H1 (cell line): ENCODE results near the gene BANF1. TPM values are rescaled to one million over a fixed set of nuclear protein-coding genes. Genes with fewer than 3 reads are reported as not detected.

Experiments used
- CTCF ChIA-PET: fragments of 300-600 bp; sonication (Branson Sonifier 250); formaldehyde crosslinking; loops from one replicate; lab custom pipeline; 2021; ENCODE audit not compliant: partially characterized antibody; lab: Charles Lee
- POLR2A ChIA-PET: fragments of 300-600 bp; sonication (Branson Sonifier 250); formaldehyde crosslinking; loops from one replicate; lab custom pipeline; 2021; ENCODE audit warnings: inconsistent platforms; ENCODE audit not compliant: partially characterized antibody; lab: Charles Lee
- DNase-seq, 2 experiments: peaks; one replicate each; pipeline versions ENCODE4 v3.0.0 to v3.0.0-alpha.2; 2010 to 2022; ENCODE audit warnings: low spot score in 2 of 2, low read depth in 1 of 2, mixed read lengths in 1 of 2
- FAIRE-seq: peaks from 2 replicates; lab custom pipeline; 2011; peaks lifted over from hg19 to GRCh38; lab: Jason Lieb, UNC
- H2AFZ ChIP-seq: 2 replicates; pipeline ENCODE4 v1.8.1; 2012; ENCODE audit warnings: low read length, inconsistent platforms
- H2AK5ac ChIP-seq: 2 replicates; pipeline ENCODE4 v1.6.1; 2013; ENCODE audit warnings: low read depth, low read length
- H2BK120ac ChIP-seq: replicated peaks from 2 replicates; pipeline ENCODE3; 2013; ENCODE audit warnings: low read depth, low read length, inconsistent platforms
- H2BK12ac ChIP-seq: 2 replicates; pipeline ENCODE4 v1.6.1; 2013; ENCODE audit warnings: low read depth, low read length
- H2BK15ac ChIP-seq: 2 replicates; pipeline ENCODE4 v1.6.1; 2013; ENCODE audit warnings: low read length
- H2BK20ac ChIP-seq: 2 replicates; pipeline ENCODE4 v1.6.1; 2013; ENCODE audit warnings: low read length
- H2BK5ac ChIP-seq: 2 replicates; pipeline ENCODE4 v1.6.1; 2013; ENCODE audit warnings: low read depth, low read length
- H3K14ac ChIP-seq: 2 replicates; pipeline ENCODE4 v1.6.1; 2013; ENCODE audit warnings: inconsistent platforms; ENCODE audit not compliant: insufficient read length
- H3K18ac ChIP-seq: 2 replicates; pipeline ENCODE4 v1.6.1; 2013; ENCODE audit warnings: low read length; ENCODE audit errors: extremely low read depth
- H3K23ac ChIP-seq: 2 replicates; pipeline ENCODE4 v1.6.1; 2013; ENCODE audit warnings: inconsistent platforms; ENCODE audit not compliant: insufficient read length
- H3K23me2 ChIP-seq: 2 replicates; pipeline ENCODE4 v1.6.1; 2013; ENCODE audit warnings: low read depth, low read length
- H3K27ac ChIP-seq: 2 replicates; pipeline ENCODE4 v1.6.1; 2011; ENCODE audit warnings: low read depth, low read length, inconsistent platforms
- H3K27me3 ChIP-seq, 4 experiments: replicated peaks in 1 of 4; 1 replicate in 1 of 4; 2 replicates in 3 of 4; pipeline versions ENCODE4 v1.6.1 to v1.8.1; 2011 to 2013; ENCODE audit warnings: low read length in 3 of 4, mild to moderate bottlenecking in 3 of 4, inconsistent platforms in 2 of 4, mixed read lengths in 2 of 4, moderate library complexity in 1 of 4; ENCODE audit not compliant: control insufficient read depth in 3 of 4, insufficient read depth in 3 of 4; ENCODE audit errors: extremely low read depth in 1 of 4
- H3K36me3 ChIP-seq, 4 experiments: 2 replicates each; pipeline versions ENCODE4 v1.6.1 to v1.8.1; 2011 to 2013; ENCODE audit warnings: mild to moderate bottlenecking in 4 of 4, low read length in 3 of 4, moderate library complexity in 2 of 4, control low read depth in 1 of 4, inconsistent platforms in 1 of 4; ENCODE audit not compliant: insufficient read depth in 4 of 4, control insufficient read depth in 2 of 4
- H3K4ac ChIP-seq: replicated peaks from 2 replicates; pipeline ENCODE3; 2013; ENCODE audit warnings: low read length, low read depth, mixed read lengths, inconsistent platforms; ENCODE audit not compliant: insufficient read length
- H3K4me1 ChIP-seq, 4 experiments: replicated peaks in 1 of 4; 1 replicate in 1 of 4; 2 replicates in 3 of 4; pipeline versions ENCODE4 v1.6.1 to v1.8.1; 2011 to 2013; ENCODE audit warnings: low read length in 3 of 4, inconsistent platforms in 2 of 4, mixed read lengths in 1 of 4; ENCODE audit not compliant: insufficient read depth in 4 of 4, control insufficient read depth in 3 of 4
- H3K4me2 ChIP-seq, 2 experiments: 2 replicates each; pipeline versions ENCODE4 v1.6.1 to v1.8.1; 2011 to 2013; ENCODE audit warnings: low read depth in 2 of 2, low read length in 2 of 2, control low read depth in 1 of 2, inconsistent platforms in 1 of 2, mild to moderate bottlenecking in 1 of 2; ENCODE audit not compliant: insufficient read depth in 1 of 2
- H3K4me3 ChIP-seq, 4 experiments: fragments of 200-600, 300-600 bp in 1 of 4; sonication (generic), shearing (Covaris generic), sonication (Bioruptor Twin) in 1 of 4; 2 replicates each; pipeline versions ENCODE4 v1.5.1 to v1.8.1; 2011 to 2016; ENCODE audit warnings: low read length in 4 of 4, low read depth in 3 of 4, control low read depth in 2 of 4, inconsistent platforms in 2 of 4, mild to moderate bottlenecking in 2 of 4, mixed read lengths in 1 of 4, moderate library complexity in 1 of 4; ENCODE audit not compliant: insufficient read depth in 2 of 4; ENCODE audit errors: extremely low read depth in 1 of 4
- H3K56ac ChIP-seq: replicated peaks from 2 replicates; pipeline ENCODE3; 2013; ENCODE audit warnings: low read depth, mild to moderate bottlenecking, mixed read lengths, low read length, inconsistent platforms; ENCODE audit not compliant: insufficient read length
- H3K79me1 ChIP-seq: 2 replicates; pipeline ENCODE4 v1.6.1; 2013; ENCODE audit warnings: low read depth, low read length, control low read depth
- H3K79me2 ChIP-seq, 2 experiments: 2 replicates each; pipeline versions ENCODE4 v1.6.1 to v1.8.1; 2012 to 2013; ENCODE audit warnings: low read length in 2 of 2, mild to moderate bottlenecking in 2 of 2, inconsistent platforms in 1 of 2; ENCODE audit not compliant: insufficient read depth in 2 of 2, control insufficient read depth in 1 of 2
- H3K9ac ChIP-seq, 4 experiments: replicated peaks in 1 of 4; 1 replicate in 1 of 4; 2 replicates in 3 of 4; pipeline versions ENCODE4 v1.6.1 to v1.8.1; 2011 to 2013; ENCODE audit warnings: low read depth in 3 of 4, low read length in 3 of 4, control low read depth in 2 of 4, mild to moderate bottlenecking in 2 of 4, moderate library complexity in 2 of 4, inconsistent platforms in 1 of 4; ENCODE audit errors: extremely low read depth in 1 of 4
- H3K9me3 ChIP-seq, 2 experiments: 2 replicates each; pipeline versions ENCODE4 v1.6.1 to v1.8.1; 2012 to 2013; ENCODE audit warnings: mild to moderate bottlenecking in 2 of 2, moderate library complexity in 2 of 2, control low read depth in 1 of 2, inconsistent platforms in 1 of 2, low read depth in 1 of 2, low read length in 1 of 2, mixed read lengths in 1 of 2; ENCODE audit not compliant: insufficient read depth in 2 of 2
- H4K20me1 ChIP-seq, 2 experiments: replicated peaks in 1 of 2; 2 replicates each; pipeline versions ENCODE3 to v1.8.1; 2011 to 2013; ENCODE audit warnings: inconsistent platforms in 2 of 2, low read length in 2 of 2, mild to moderate bottlenecking in 1 of 2; ENCODE audit not compliant: insufficient read depth in 2 of 2, control insufficient read depth in 1 of 2
- H4K5ac ChIP-seq: 2 replicates; pipeline ENCODE4 v1.6.1; 2013; ENCODE audit warnings: low read length, low read depth, mixed read lengths, inconsistent platforms; ENCODE audit not compliant: insufficient read length
- H4K8ac ChIP-seq: 2 replicates; pipeline ENCODE4 v1.8.0; 2013; ENCODE audit warnings: mild to moderate bottlenecking, moderate library complexity, low read length, inconsistent platforms; ENCODE audit not compliant: insufficient read depth; ENCODE audit errors: extremely low read depth
- H4K91ac ChIP-seq: replicated peaks from 2 replicates; pipeline ENCODE3; 2013; ENCODE audit warnings: low read length, mixed read lengths, inconsistent platforms; ENCODE audit not compliant: insufficient read length
- CTCF ChIP-seq, 3 experiments: IDR thresholded peaks; 1 replicate in 2 of 3; 2 replicates in 1 of 3; pipeline versions ENCODE4 v1.5.1 to v1.6.1; 2011; ENCODE audit warnings: low read length in 3 of 3, mild to moderate bottlenecking in 3 of 3, inconsistent platforms in 2 of 3, low read depth in 1 of 3, moderate library complexity in 1 of 3; ENCODE audit not compliant: insufficient read depth in 1 of 3; ENCODE audit errors: control extremely low read depth in 1 of 3
- JUN ChIP-seq: IDR thresholded peaks from 2 replicates; pipeline ENCODE4 v1.6.1; 2011; ENCODE audit warnings: low read depth, mild to moderate bottlenecking, improper control_type of control experiment, low read length
- POLR2A ChIP-seq, 2 experiments: IDR thresholded peaks; 1 replicate in 1 of 2; 2 replicates in 1 of 2; pipeline ENCODE4 v1.6.1; 2011; ENCODE audit warnings: low read depth in 2 of 2, low read length in 2 of 2, mild to moderate bottlenecking in 2 of 2; ENCODE audit errors: control extremely low read depth in 1 of 2
- RBBP5 ChIP-seq: IDR thresholded peaks from 2 replicates; pipeline ENCODE4 v1.7.1; 2012; ENCODE audit warnings: low read depth, mild to moderate bottlenecking, inconsistent platforms, low read length, moderate library complexity, borderline replicate concordance
- TEAD4 ChIP-seq: IDR thresholded peaks from 2 replicates; pipeline ENCODE4 v1.6.1; 2012; ENCODE audit warnings: low read depth, low read length, inconsistent platforms, mixed read lengths
- YY1 ChIP-seq: IDR thresholded peaks from 2 replicates; pipeline ENCODE4 v1.6.1; 2011; ENCODE audit warnings: low read depth, mild to moderate bottlenecking, low read length
- WGBS, 2 experiments: shearing (Covaris generic) in 1 of 2; methylation state at CpG; one replicate each; pipeline versions ENCODE4 v1.1.6 to v1.1.7; 2013 to 2015; ENCODE audit warnings: low lambda C conversion rate in 2 of 2, mixed read lengths in 2 of 2, inconsistent platforms in 1 of 2, low coverage in 1 of 2, missing lambda C conversion rate in 1 of 2; ENCODE audit not compliant: insufficient replicate concordance in 2 of 2, insufficient coverage in 1 of 2, insufficient read length in 1 of 2; ENCODE audit errors: extremely low coverage in 1 of 2, missing lambda C conversion rate in 1 of 2; 5-methylcytosine and 5-hydroxymethylcytosine counted together
- polyA plus RNA-seq, 7 experiments: library from polyadenylated mRNA; depleted of rRNA in 3 of 7; stranded (reverse) in 5 of 7; unstranded in 2 of 7; fragments of >200 nt in 5 of 7; fragments of 200-250 nt in 2 of 7; gene quantifications; 1 replicate in 5 of 7; 2 replicates in 1 of 7; 4 replicates in 1 of 7; pipeline versions ENCODE4 v1.2.1 to v1.2.3, GENCODE V29; 2011 to 2013; ENCODE audit warnings: missing spikeins in 2 of 7, mixed read lengths in 2 of 7
- total RNA-seq: library from RNA; stranded (reverse); fragmentation: NEBNext Ultra II Directional; extraction: Animal tissue kit (Norgen Biotek cat#: 25700); gene quantifications from 2 replicates; pipeline ENCODE4 v1.2.1, GENCODE V29; 2021

The BANF1 gene
- total and polyA plus RNA-seq, 2 of the 8 experiments (the other 6 are each of a cell fraction or from before 2014, with no cell fraction given), result 330 to 467 TPM

- H3K27me3 ChIP-seq, result no peaks in the 10 kb centered on the region
- no peak overlapping the region for H2BK20ac ChIP-seq
- H3K23me2 ChIP-seq, result peaks cover 10% of the 10 kb centered on the region; the same call in 1 of the 2 replicates
- H3K9me3 ChIP-seq, result no peaks in the 10 kb centered on the region
- CTCF ChIA-PET, result interaction anchor here (0.6 to 1.6 kb wide), 8 partner anchors 20 to 189 kb away, joined by 3 to 4 read pairs (median 4); partner anchors contain the start of genes CCDC85B, FIBP and MUS81
- TF ChIP-seq JUN, result no peak
- TF ChIP-seq POLR2A (IDR thresholded peaks at IDR 0.05; ENCODE audit: control extremely low read depth in 1 of 2, low read depth in 2 of 2, low read length in 2 of 2), result no peak
- TF ChIP-seq RBBP5, result no peak
- TF ChIP-seq TEAD4, result no peak
- peak in 1 of 3 experiments; percentile 27; a peak in 1 of 4 replicates for TF ChIP-seq CTCF (IDR thresholded peaks at IDR 0.05; ENCODE audit: control extremely low read depth in 1 of 3, insufficient read depth in 1 of 3, low read depth in 1 of 3, low read length in 3 of 3)
- no peak for TF ChIP-seq YY1
- TF ChIP-seq, all 59 proteins: peak for 1
- no peak overlapping the region for H2AK5ac ChIP-seq
- H4K20me1 ChIP-seq, result peaks cover 1 to 11% of the 10 kb centered on the region in 2 experiments
- no peak overlapping the region for H3K56ac ChIP-seq
- H2BK5ac ChIP-seq, result no peak overlapping the region
- peaks cover 11 to 21% of the 10 kb centered on the region in 2 experiments for H3K79me2 ChIP-seq
- H3K4ac ChIP-seq, result no peak overlapping the region
- H3K4me3 ChIP-seq, result no peak overlapping the region
- H3K27ac ChIP-seq, result no peak overlapping the region
- peaks cover 9% of the 10 kb centered on the region for H3K79me1 ChIP-seq
- H3K4me1 ChIP-seq, result peaks cover 0 to 7% (median 2%) of the 10 kb centered on the region in 4 experiments; a peak in 2 of 7 replicates
- no peak overlapping the region for H3K14ac ChIP-seq
- WGBS, 2 experiments, result 96% methylated on average over 35 of the region's 36 CpGs; no CpG with 5 or more reads in 1 of the 2 experiments
- no peak overlapping the region for H2AFZ ChIP-seq
- H4K5ac ChIP-seq, result no peak overlapping the region
- no peak overlapping the region for H4K91ac ChIP-seq
- no peak overlapping the region for H3K23ac ChIP-seq
- no peak overlapping the region for H3K4me2 ChIP-seq
- no peak overlapping the region for H3K9ac ChIP-seq
- H4K8ac ChIP-seq, result peak overlapping the region; percentile 35; the same call in 1 of the 2 replicates
- no peak overlapping the region for H2BK15ac ChIP-seq
- no peak overlapping the region for H2BK120ac ChIP-seq
- H3K36me3 ChIP-seq, result peaks cover 12 to 47% (median 35%) of the 10 kb centered on the region in 4 experiments
- POLR2A ChIA-PET, result interaction anchor here (0.9 to 2.4 kb wide), 8 partner anchors 9 to 107 kb away, joined by 3 to 7 read pairs (median 3); no protein-coding TSS in a partner anchor
- no peak for FAIRE-seq
- no peak overlapping the region for H3K18ac ChIP-seq
- H2BK12ac ChIP-seq, result no peak overlapping the region
- no peak for DNase-seq
These were observed 36.1 kb upstream of the BANF1 start for GRCh38 chr11:65965986-65966762.
